Caco-2 (cell line): Measurements from ENCODE around the gene PACC1. TPM values are rescaled to one million over a fixed set of nuclear protein-coding genes. Genes with fewer than 3 reads are reported as not detected.

Experiments used
- BruUV-seq: library from RNA; stranded (reverse); fragments of 400-500 nt; replicated peaks from 2 replicates; lab custom pipeline; 2021; lab: Mats Ljungman, UMichigan
- CTCF ChIA-PET: fragments of 300-600 bp; sonication (Branson Sonifier 250); formaldehyde crosslinking; loops from one replicate; lab custom pipeline; 2022; ENCODE audit warnings: antibody characterized with exemption; lab: Charles Lee
- POLR2A ChIA-PET: fragments of 300-600 bp; sonication (Branson Sonifier 250); formaldehyde crosslinking; loops from one replicate; lab custom pipeline; 2022; ENCODE audit warnings: antibody characterized with exemption; lab: Charles Lee
- DNase-seq, 2 experiments: peaks; one replicate each; pipeline versions ENCODE4 v3.0.0 to v3.0.0-alpha.2; 2020 to 2022
- H3K27me3 ChIP-seq: replicated peaks from 2 replicates; pipeline ENCODE4 v1.6.0; 2011; ENCODE audit warnings: low read length; ENCODE audit not compliant: control insufficient read depth, insufficient read depth
- H3K36me3 ChIP-seq: 2 replicates; pipeline ENCODE4 v1.5.1; 2011; ENCODE audit warnings: low read length; ENCODE audit not compliant: control insufficient read depth, insufficient read depth
- H3K4me1 ChIP-seq: fragments of 250-450 bp; sonication (Bioruptor Pico); 2 replicates; pipeline ENCODE4 v1.5.1; 2020; ENCODE audit warnings: mild to moderate bottlenecking
- H3K4me3 ChIP-seq: 2 replicates; pipeline ENCODE4 v1.5.1; 2011; ENCODE audit warnings: low read depth, mild to moderate bottlenecking, control low read depth, low read length
- H3K9me3 ChIP-seq: fragments of 250-450 bp; sonication (Bioruptor Pico); 2 replicates; pipeline ENCODE4 v1.5.1; 2020; ENCODE audit warnings: mild to moderate bottlenecking, moderate library complexity
- H3K27ac Mint-ChIP-seq: one replicate; pipeline ENCODE4 v1.8.0; 2022; ENCODE audit warnings: mixed read lengths; ENCODE audit not compliant: unreplicated experiment
- H3K27me3 Mint-ChIP-seq: one replicate; pipeline ENCODE4 v1.8.0; 2022; ENCODE audit warnings: mixed read lengths; ENCODE audit not compliant: insufficient read depth, unreplicated experiment
- H3K36me3 Mint-ChIP-seq: one replicate; pipeline ENCODE4 v1.8.0; 2022; ENCODE audit warnings: mild to moderate bottlenecking, mixed read lengths; ENCODE audit not compliant: insufficient read depth, unreplicated experiment
- H3K4me1 Mint-ChIP-seq: one replicate; pipeline ENCODE4 v1.8.0; 2022; ENCODE audit warnings: low read depth, mixed read lengths; ENCODE audit not compliant: unreplicated experiment
- H3K4me3 Mint-ChIP-seq: one replicate; pipeline ENCODE4 v1.8.0; 2022; ENCODE audit warnings: mild to moderate bottlenecking, moderate library complexity, mixed read lengths; ENCODE audit not compliant: unreplicated experiment
- H3K9me3 Mint-ChIP-seq: one replicate; pipeline ENCODE4 v1.8.0; 2022; ENCODE audit warnings: mixed read lengths; ENCODE audit not compliant: unreplicated experiment
- intact Hi-C: fragments of 100-400 bp; cut with micrococcal nuclease; formaldehyde crosslinking; loops from one replicate; pipeline ENCODE4 v1.10.0; 2022; ENCODE audit not compliant: unreplicated experiment
- total RNA-seq: library from RNA; stranded (reverse); gene quantifications from 2 replicates; pipeline ENCODE4 v1.2.3, GENCODE V29; 2022
- TF ChIP-seq, protein P1 (sequence below), 2 experiments: fragments of 200-600 bp in 1 of 2; IDR thresholded peaks; 1 replicate in 1 of 2; 2 replicates in 1 of 2; pipeline versions ENCODE4 v1.5.1 to v1.8.0; 2011 to 2022; ENCODE audit warnings: antibody characterized with exemption in 1 of 2, control low read depth in 1 of 2, inconsistent platforms in 1 of 2, low read depth in 1 of 2, low read length in 1 of 2, mild to moderate bottlenecking in 1 of 2, moderate library complexity in 1 of 2; ENCODE audit not compliant: insufficient read depth in 1 of 2, severe bottlenecking in 1 of 2, unreplicated experiment in 1 of 2

Gene PACC1
- total RNA-seq, 1 experiment from 2014 or later = 15.6 TPM

GRCh38 chr1:212455401-212455800 lies 40.7 kb upstream of the PACC1 start:
- H3K27me3 Mint-ChIP-seq = no peaks in the 10 kb centered on the region
- DNase-seq = no peak
- TF ChIP-seq, protein P1, sequence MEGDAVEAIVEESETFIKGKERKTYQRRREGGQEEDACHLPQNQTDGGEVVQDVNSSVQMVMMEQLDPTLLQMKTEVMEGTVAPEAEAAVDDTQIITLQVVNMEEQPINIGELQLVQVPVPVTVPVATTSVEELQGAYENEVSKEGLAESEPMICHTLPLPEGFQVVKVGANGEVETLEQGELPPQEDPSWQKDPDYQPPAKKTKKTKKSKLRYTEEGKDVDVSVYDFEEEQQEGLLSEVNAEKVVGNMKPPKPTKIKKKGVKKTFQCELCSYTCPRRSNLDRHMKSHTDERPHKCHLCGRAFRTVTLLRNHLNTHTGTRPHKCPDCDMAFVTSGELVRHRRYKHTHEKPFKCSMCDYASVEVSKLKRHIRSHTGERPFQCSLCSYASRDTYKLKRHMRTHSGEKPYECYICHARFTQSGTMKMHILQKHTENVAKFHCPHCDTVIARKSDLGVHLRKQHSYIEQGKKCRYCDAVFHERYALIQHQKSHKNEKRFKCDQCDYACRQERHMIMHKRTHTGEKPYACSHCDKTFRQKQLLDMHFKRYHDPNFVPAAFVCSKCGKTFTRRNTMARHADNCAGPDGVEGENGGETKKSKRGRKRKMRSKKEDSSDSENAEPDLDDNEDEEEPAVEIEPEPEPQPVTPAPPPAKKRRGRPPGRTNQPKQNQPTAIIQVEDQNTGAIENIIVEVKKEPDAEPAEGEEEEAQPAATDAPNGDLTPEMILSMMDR (IDR thresholded peaks at IDR 0.05; ENCODE audit: insufficient read depth in 1 of 2, low read depth in 1 of 2, low read length in 1 of 2, severe bottlenecking in 1 of 2, unreplicated experiment in 1 of 2) = no peak
- H3K4me1 ChIP-seq = peaks cover 9% of the 10 kb centered on the region; the same call in 1 of the 2 replicates
- H3K4me3 Mint-ChIP-seq = no peak overlapping the region
- no peaks in the 10 kb centered on the region for H3K9me3 ChIP-seq
- CTCF ChIA-PET = interaction anchor here (0.6 to 3.2 kb wide), 34 partner anchors 8 to 775 kb away, joined by 3 to 50 read pairs (median 5); partner anchors contain the start of genes ATF3, BATF3, DTL and INTS7
- H3K9me3 Mint-ChIP-seq = no peaks in the 10 kb centered on the region
- peaks cover 18% of the 10 kb centered on the region for H3K4me1 Mint-ChIP-seq
- H3K27me3 ChIP-seq = no peaks in the 10 kb centered on the region
- no peak overlapping the region for H3K4me3 ChIP-seq
- POLR2A ChIA-PET = no interaction called here
- intact Hi-C loops = loop anchor here (5.0 kb wide), 3 partner anchors 68 to 773 kb away; partner anchors contain the start of gene PPP2R5A
- H3K36me3 Mint-ChIP-seq = no peaks in the 10 kb centered on the region
- H3K36me3 ChIP-seq = no peaks in the 10 kb centered on the region
- H3K27ac Mint-ChIP-seq = no peak overlapping the region
- no TSS peak for BruUV-seq

DNA sequence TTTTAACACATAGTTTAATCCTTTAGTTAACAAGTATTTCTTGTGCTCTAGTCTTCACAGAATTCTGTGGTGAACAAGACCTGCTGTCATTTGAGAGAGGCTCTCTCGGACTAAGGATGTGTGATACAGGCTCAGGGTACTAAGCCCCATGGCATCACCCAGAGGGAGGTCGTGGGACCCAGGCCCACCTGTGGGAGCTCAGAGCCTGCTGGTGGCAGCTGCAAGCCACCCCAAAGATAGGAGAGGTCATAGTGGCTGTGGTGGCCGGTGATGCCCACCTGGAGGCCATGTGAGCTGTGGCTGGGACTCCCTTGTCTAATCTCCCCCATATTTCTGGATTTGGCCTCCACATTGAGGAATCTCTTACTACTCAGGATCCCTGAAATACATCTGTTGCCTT lies 40.1 kb upstream of the PACC1 start:
- Histone ChIP-seq H3K36me3 (no peaks in the 10 kb centered on the region), H3K4me1 (peaks cover 14% of the 10 kb centered on the region; the same call in 1 of the 2 replicates), H3K4me3 (no peak overlapping the region), H3K27me3 (no peaks in the 10 kb centered on the region), H3K9me3 (no peaks in the 10 kb centered on the region)
- Mint-ChIP-seq H3K27me3 (no peaks in the 10 kb centered on the region), H3K9me3 (no peaks in the 10 kb centered on the region), H3K4me3 (no peak overlapping the region), H3K36me3 (no peaks in the 10 kb centered on the region), H3K4me1 (peaks cover 18% of the 10 kb centered on the region), H3K27ac (no peak overlapping the region)
- ChIA-PET POLR2A (no interaction called here), CTCF (interaction anchor here (0.6 to 3.2 kb wide), 8 partner anchors 9 to 462 kb away, joined by 4 to 27 read pairs (median 8); partner anchors contain the start of genes DTL and INTS7)
- DNase-seq = no peak
- TF ChIP-seq, protein P1 (IDR thresholded peaks at IDR 0.05; ENCODE audit: insufficient read depth in 1 of 2, low read depth in 1 of 2, low read length in 1 of 2, severe bottlenecking in 1 of 2, unreplicated experiment in 1 of 2) = no peak
- no TSS peak for BruUV-seq
- intact Hi-C loops = loop anchor here (5.0 kb wide), 3 partner anchors 67 to 772 kb away; partner anchors contain the start of gene PPP2R5A

DNA sequence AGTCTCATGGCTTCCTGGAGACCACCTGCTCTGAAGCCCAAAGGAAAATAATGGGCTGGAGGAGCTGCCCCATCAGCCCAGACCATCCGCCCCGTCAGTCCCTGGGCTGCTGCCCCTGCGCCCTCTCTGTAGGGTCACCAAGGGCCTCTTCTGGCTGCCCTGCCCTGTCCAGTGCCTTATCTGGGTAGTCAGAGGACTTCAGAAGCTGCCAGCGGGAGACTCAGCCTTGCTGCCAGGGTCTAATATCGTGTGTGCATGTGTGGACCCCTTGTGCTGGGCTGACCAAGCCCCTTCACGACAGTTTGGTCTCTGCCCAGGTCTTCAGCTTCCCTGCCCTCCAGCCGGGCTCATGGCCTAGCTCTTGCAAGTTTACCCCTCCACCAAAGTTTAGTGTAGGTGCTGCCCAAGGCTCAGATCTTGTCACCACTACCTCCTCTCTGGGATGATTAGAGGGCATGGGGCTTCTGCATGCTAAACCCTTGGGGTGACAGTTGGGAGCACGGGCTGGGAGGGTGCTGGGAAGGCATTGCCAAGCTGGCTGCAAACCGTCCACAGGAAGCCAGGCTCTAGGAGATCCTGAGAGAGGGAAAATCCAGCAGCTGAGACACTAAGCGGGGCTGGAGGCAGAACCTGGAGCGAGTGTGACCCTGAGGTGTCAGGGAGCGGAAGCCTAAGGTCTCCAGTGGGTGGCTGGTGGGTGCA lies 38.6 kb upstream of the PACC1 start:
- H3K4me1 Mint-ChIP-seq = peaks cover 18% of the 10 kb centered on the region
- H3K36me3 Mint-ChIP-seq = no peaks in the 10 kb centered on the region
- no TSS peak for BruUV-seq
- H3K9me3 ChIP-seq = no peaks in the 10 kb centered on the region
- no peaks in the 10 kb centered on the region for H3K27me3 ChIP-seq
- intact Hi-C loops = no loop called here
- no peaks in the 10 kb centered on the region for H3K27me3 Mint-ChIP-seq
- H3K4me1 ChIP-seq = peaks cover 14% of the 10 kb centered on the region; the same call in 1 of the 2 replicates
- no peak overlapping the region for H3K4me3 ChIP-seq
- DNase-seq = no peak
- ChIA-PET CTCF (interaction anchor here (1.2 kb wide), 1 partner anchor 773 kb away, joined by 3 read pairs; no protein-coding TSS in a partner anchor), POLR2A (no interaction called here)
- H3K4me3 Mint-ChIP-seq = no peak overlapping the region
- H3K27ac Mint-ChIP-seq = no peak overlapping the region
- H3K9me3 Mint-ChIP-seq = no peaks in the 10 kb centered on the region
- H3K36me3 ChIP-seq = no peaks in the 10 kb centered on the region
- TF ChIP-seq, protein P1 (IDR thresholded peaks at IDR 0.05; ENCODE audit: insufficient read depth in 1 of 2, low read depth in 1 of 2, low read length in 1 of 2, severe bottlenecking in 1 of 2, unreplicated experiment in 1 of 2) = no peak
